H1 (cell line): ENCODE data around the gene KPNA3. TPM values are rescaled to one million over a fixed set of nuclear protein-coding genes. Genes with fewer than 3 reads are reported as not detected.

Source experiments
- CTCF ChIA-PET: fragments of 300-600 bp; sonication (Branson Sonifier 250); formaldehyde crosslinking; loops from one replicate; lab custom pipeline; 2021; ENCODE audit not compliant: partially characterized antibody; lab: Charles Lee
- POLR2A ChIA-PET: fragments of 300-600 bp; sonication (Branson Sonifier 250); formaldehyde crosslinking; loops from one replicate; lab custom pipeline; 2021; ENCODE audit warnings: inconsistent platforms; ENCODE audit not compliant: partially characterized antibody; lab: Charles Lee
- DNase-seq, 2 experiments: peaks; one replicate each; pipeline versions ENCODE4 v3.0.0 to v3.0.0-alpha.2; 2010 to 2022; ENCODE audit warnings: low spot score in 2 of 2, low read depth in 1 of 2, mixed read lengths in 1 of 2
- FAIRE-seq: peaks from 2 replicates; lab custom pipeline; 2011; peaks lifted over from hg19 to GRCh38; lab: Jason Lieb, UNC
- H2AFZ ChIP-seq: 2 replicates; pipeline ENCODE4 v1.8.1; 2012; ENCODE audit warnings: low read length, inconsistent platforms
- H2AK5ac ChIP-seq: 2 replicates; pipeline ENCODE4 v1.6.1; 2013; ENCODE audit warnings: low read depth, low read length
- H2BK120ac ChIP-seq: replicated peaks from 2 replicates; pipeline ENCODE3; 2013; ENCODE audit warnings: low read depth, low read length, inconsistent platforms
- H2BK12ac ChIP-seq: 2 replicates; pipeline ENCODE4 v1.6.1; 2013; ENCODE audit warnings: low read depth, low read length
- H2BK15ac ChIP-seq: 2 replicates; pipeline ENCODE4 v1.6.1; 2013; ENCODE audit warnings: low read length
- H2BK20ac ChIP-seq: 2 replicates; pipeline ENCODE4 v1.6.1; 2013; ENCODE audit warnings: low read length
- H2BK5ac ChIP-seq: 2 replicates; pipeline ENCODE4 v1.6.1; 2013; ENCODE audit warnings: low read depth, low read length
- H3K14ac ChIP-seq: 2 replicates; pipeline ENCODE4 v1.6.1; 2013; ENCODE audit warnings: inconsistent platforms; ENCODE audit not compliant: insufficient read length
- H3K18ac ChIP-seq: 2 replicates; pipeline ENCODE4 v1.6.1; 2013; ENCODE audit warnings: low read length; ENCODE audit errors: extremely low read depth
- H3K23ac ChIP-seq: 2 replicates; pipeline ENCODE4 v1.6.1; 2013; ENCODE audit warnings: inconsistent platforms; ENCODE audit not compliant: insufficient read length
- H3K23me2 ChIP-seq: 2 replicates; pipeline ENCODE4 v1.6.1; 2013; ENCODE audit warnings: low read depth, low read length
- H3K27ac ChIP-seq: 2 replicates; pipeline ENCODE4 v1.6.1; 2011; ENCODE audit warnings: low read depth, low read length, inconsistent platforms
- H3K27me3 ChIP-seq, 4 experiments: replicated peaks in 1 of 4; 1 replicate in 1 of 4; 2 replicates in 3 of 4; pipeline versions ENCODE4 v1.6.1 to v1.8.1; 2011 to 2013; ENCODE audit warnings: low read length in 3 of 4, mild to moderate bottlenecking in 3 of 4, inconsistent platforms in 2 of 4, mixed read lengths in 2 of 4, moderate library complexity in 1 of 4; ENCODE audit not compliant: control insufficient read depth in 3 of 4, insufficient read depth in 3 of 4; ENCODE audit errors: extremely low read depth in 1 of 4
- H3K36me3 ChIP-seq, 4 experiments: 2 replicates each; pipeline versions ENCODE4 v1.6.1 to v1.8.1; 2011 to 2013; ENCODE audit warnings: mild to moderate bottlenecking in 4 of 4, low read length in 3 of 4, moderate library complexity in 2 of 4, control low read depth in 1 of 4, inconsistent platforms in 1 of 4; ENCODE audit not compliant: insufficient read depth in 4 of 4, control insufficient read depth in 2 of 4
- H3K4ac ChIP-seq: replicated peaks from 2 replicates; pipeline ENCODE3; 2013; ENCODE audit warnings: low read length, low read depth, mixed read lengths, inconsistent platforms; ENCODE audit not compliant: insufficient read length
- H3K4me1 ChIP-seq, 4 experiments: replicated peaks in 1 of 4; 1 replicate in 1 of 4; 2 replicates in 3 of 4; pipeline versions ENCODE4 v1.6.1 to v1.8.1; 2011 to 2013; ENCODE audit warnings: low read length in 3 of 4, inconsistent platforms in 2 of 4, mixed read lengths in 1 of 4; ENCODE audit not compliant: insufficient read depth in 4 of 4, control insufficient read depth in 3 of 4
- H3K4me2 ChIP-seq, 2 experiments: 2 replicates each; pipeline versions ENCODE4 v1.6.1 to v1.8.1; 2011 to 2013; ENCODE audit warnings: low read depth in 2 of 2, low read length in 2 of 2, control low read depth in 1 of 2, inconsistent platforms in 1 of 2, mild to moderate bottlenecking in 1 of 2; ENCODE audit not compliant: insufficient read depth in 1 of 2
- H3K4me3 ChIP-seq, 4 experiments: fragments of 200-600, 300-600 bp in 1 of 4; sonication (generic), shearing (Covaris generic), sonication (Bioruptor Twin) in 1 of 4; 2 replicates each; pipeline versions ENCODE4 v1.5.1 to v1.8.1; 2011 to 2016; ENCODE audit warnings: low read length in 4 of 4, low read depth in 3 of 4, control low read depth in 2 of 4, inconsistent platforms in 2 of 4, mild to moderate bottlenecking in 2 of 4, mixed read lengths in 1 of 4, moderate library complexity in 1 of 4; ENCODE audit not compliant: insufficient read depth in 2 of 4; ENCODE audit errors: extremely low read depth in 1 of 4
- H3K56ac ChIP-seq: replicated peaks from 2 replicates; pipeline ENCODE3; 2013; ENCODE audit warnings: low read depth, mild to moderate bottlenecking, mixed read lengths, low read length, inconsistent platforms; ENCODE audit not compliant: insufficient read length
- H3K79me1 ChIP-seq: 2 replicates; pipeline ENCODE4 v1.6.1; 2013; ENCODE audit warnings: low read depth, low read length, control low read depth
- H3K79me2 ChIP-seq, 2 experiments: 2 replicates each; pipeline versions ENCODE4 v1.6.1 to v1.8.1; 2012 to 2013; ENCODE audit warnings: low read length in 2 of 2, mild to moderate bottlenecking in 2 of 2, inconsistent platforms in 1 of 2; ENCODE audit not compliant: insufficient read depth in 2 of 2, control insufficient read depth in 1 of 2
- H3K9ac ChIP-seq, 4 experiments: replicated peaks in 1 of 4; 1 replicate in 1 of 4; 2 replicates in 3 of 4; pipeline versions ENCODE4 v1.6.1 to v1.8.1; 2011 to 2013; ENCODE audit warnings: low read depth in 3 of 4, low read length in 3 of 4, control low read depth in 2 of 4, mild to moderate bottlenecking in 2 of 4, moderate library complexity in 2 of 4, inconsistent platforms in 1 of 4; ENCODE audit errors: extremely low read depth in 1 of 4
- H3K9me3 ChIP-seq, 2 experiments: 2 replicates each; pipeline versions ENCODE4 v1.6.1 to v1.8.1; 2012 to 2013; ENCODE audit warnings: mild to moderate bottlenecking in 2 of 2, moderate library complexity in 2 of 2, control low read depth in 1 of 2, inconsistent platforms in 1 of 2, low read depth in 1 of 2, low read length in 1 of 2, mixed read lengths in 1 of 2; ENCODE audit not compliant: insufficient read depth in 2 of 2
- H4K20me1 ChIP-seq, 2 experiments: replicated peaks in 1 of 2; 2 replicates each; pipeline versions ENCODE3 to v1.8.1; 2011 to 2013; ENCODE audit warnings: inconsistent platforms in 2 of 2, low read length in 2 of 2, mild to moderate bottlenecking in 1 of 2; ENCODE audit not compliant: insufficient read depth in 2 of 2, control insufficient read depth in 1 of 2
- H4K5ac ChIP-seq: 2 replicates; pipeline ENCODE4 v1.6.1; 2013; ENCODE audit warnings: low read length, low read depth, mixed read lengths, inconsistent platforms; ENCODE audit not compliant: insufficient read length
- H4K8ac ChIP-seq: 2 replicates; pipeline ENCODE4 v1.8.0; 2013; ENCODE audit warnings: mild to moderate bottlenecking, moderate library complexity, low read length, inconsistent platforms; ENCODE audit not compliant: insufficient read depth; ENCODE audit errors: extremely low read depth
- H4K91ac ChIP-seq: replicated peaks from 2 replicates; pipeline ENCODE3; 2013; ENCODE audit warnings: low read length, mixed read lengths, inconsistent platforms; ENCODE audit not compliant: insufficient read length
- ASH2L ChIP-seq: fragments of 200-600, 300-600 bp; sonication (generic); IDR thresholded peaks from one replicate; pipeline ENCODE4 v1.7.1; 2017; ENCODE audit warnings: low read length
- BCL11A ChIP-seq, 2 experiments: IDR thresholded peaks; one replicate each; pipeline ENCODE4 v1.6.1; 2011; ENCODE audit warnings: low read depth in 2 of 2, low read length in 2 of 2, mild to moderate bottlenecking in 2 of 2
- CBX5 ChIP-seq: fragments of 300-800, 300-1000 bp; sonication (generic); IDR thresholded peaks from 2 replicates; pipeline ENCODE4 v1.7.1; 2016; ENCODE audit warnings: antibody characterized with exemption, low read length, low read depth
- CBX8 ChIP-seq: fragments of 300-800, 300-1000 bp; sonication (generic); IDR thresholded peaks from 2 replicates; pipeline ENCODE4 v1.7.1; 2016; ENCODE audit warnings: low read depth, low read length, borderline replicate concordance
- GTF2F1 ChIP-seq: IDR thresholded peaks from 2 replicates; pipeline ENCODE4 v1.6.1; 2012; ENCODE audit warnings: low read depth, low read length, improper control_type of control experiment, borderline replicate concordance
- HDAC6 ChIP-seq: IDR thresholded peaks from one replicate; pipeline ENCODE4 v1.7.1; 2012; ENCODE audit warnings: low read depth, mild to moderate bottlenecking, inconsistent platforms, low read length, moderate library complexity
- JUN ChIP-seq: IDR thresholded peaks from 2 replicates; pipeline ENCODE4 v1.6.1; 2011; ENCODE audit warnings: low read depth, mild to moderate bottlenecking, improper control_type of control experiment, low read length
- KDM1A ChIP-seq: fragments of 200-600, 300-600 bp; sonication (generic); IDR thresholded peaks from 2 replicates; pipeline ENCODE4 v1.7.1; 2016; ENCODE audit warnings: mild to moderate bottlenecking, low read length, borderline replicate concordance
- MAX ChIP-seq: IDR thresholded peaks from 2 replicates; pipeline ENCODE4 v1.6.1; 2012; ENCODE audit warnings: inconsistent platforms
- POLR2A ChIP-seq, 2 experiments: IDR thresholded peaks; 1 replicate in 1 of 2; 2 replicates in 1 of 2; pipeline ENCODE4 v1.6.1; 2011; ENCODE audit warnings: low read depth in 2 of 2, low read length in 2 of 2, mild to moderate bottlenecking in 2 of 2; ENCODE audit errors: control extremely low read depth in 1 of 2
- POLR2AphosphoS5 ChIP-seq: IDR thresholded peaks from 2 replicates; pipeline ENCODE4 v1.6.1; 2011; ENCODE audit warnings: low read depth, low read length
- RXRA ChIP-seq: IDR thresholded peaks from 2 replicates; pipeline ENCODE4 v1.6.1; 2011; ENCODE audit warnings: low read depth, mild to moderate bottlenecking, low read length, moderate library complexity; ENCODE audit not compliant: insufficient read depth
- SP2 ChIP-seq: IDR thresholded peaks from 2 replicates; pipeline ENCODE4 v1.6.1; 2012; ENCODE audit warnings: mild to moderate bottlenecking, low read length, inconsistent platforms
- SUZ12 ChIP-seq: fragments of 200-600 bp; sonication (generic); IDR thresholded peaks from 2 replicates; pipeline ENCODE4 v1.6.1; 2012; ENCODE audit warnings: mild to moderate bottlenecking, inconsistent platforms, low read length, moderate library complexity, mixed read lengths
- USF2 ChIP-seq: IDR thresholded peaks from 2 replicates; pipeline ENCODE4 v1.6.1; 2011; ENCODE audit warnings: low read length, improper control_type of control experiment
- WGBS, 2 experiments: shearing (Covaris generic) in 1 of 2; methylation state at CpG; one replicate each; pipeline versions ENCODE4 v1.1.6 to v1.1.7; 2013 to 2015; ENCODE audit warnings: low lambda C conversion rate in 2 of 2, mixed read lengths in 2 of 2, inconsistent platforms in 1 of 2, low coverage in 1 of 2, missing lambda C conversion rate in 1 of 2; ENCODE audit not compliant: insufficient replicate concordance in 2 of 2, insufficient coverage in 1 of 2, insufficient read length in 1 of 2; ENCODE audit errors: extremely low coverage in 1 of 2, missing lambda C conversion rate in 1 of 2; 5-methylcytosine and 5-hydroxymethylcytosine counted together
- polyA plus RNA-seq, 7 experiments: library from polyadenylated mRNA; depleted of rRNA in 3 of 7; stranded (reverse) in 5 of 7; unstranded in 2 of 7; fragments of >200 nt in 5 of 7; fragments of 200-250 nt in 2 of 7; gene quantifications; 1 replicate in 5 of 7; 2 replicates in 1 of 7; 4 replicates in 1 of 7; pipeline versions ENCODE4 v1.2.1 to v1.2.3, GENCODE V29; 2011 to 2013; ENCODE audit warnings: missing spikeins in 2 of 7, mixed read lengths in 2 of 7
- total RNA-seq: library from RNA; stranded (reverse); fragmentation: NEBNext Ultra II Directional; extraction: Animal tissue kit (Norgen Biotek cat#: 25700); gene quantifications from 2 replicates; pipeline ENCODE4 v1.2.1, GENCODE V29; 2021

The KPNA3 gene
- total and polyA plus RNA-seq, 2 of the 8 experiments (the other 6 are each of a cell fraction or from before 2014, with no cell fraction given), result 21.4 to 63.2 TPM

GRCh38 chr13:49827336-49827735 is 34.9 kb upstream of the KPNA3 start:
- H3K27ac ChIP-seq, result no peak overlapping the region
- no peak overlapping the region for H2BK5ac ChIP-seq
- no peak overlapping the region for H4K91ac ChIP-seq
- FAIRE-seq, result no peak
- H3K14ac ChIP-seq, result no peak overlapping the region
- no peak overlapping the region for H2AFZ ChIP-seq
- H3K79me2 ChIP-seq, result no peaks in the 10 kb centered on the region
- H3K36me3 ChIP-seq, result no peaks in the 10 kb centered on the region
- no peak overlapping the region for H3K56ac ChIP-seq
- no peak overlapping the region for H3K4ac ChIP-seq
- H3K23ac ChIP-seq, result no peak overlapping the region
- no peak overlapping the region for H2BK15ac ChIP-seq
- H3K4me3 ChIP-seq, result no peak overlapping the region
- no peak overlapping the region for H2BK12ac ChIP-seq
- no peaks in the 10 kb centered on the region for H3K23me2 ChIP-seq
- no peak overlapping the region for H3K4me2 ChIP-seq
- H3K18ac ChIP-seq, result no peak overlapping the region
- H3K27me3 ChIP-seq, result no peaks in the 10 kb centered on the region
- no peaks in the 10 kb centered on the region for H3K9me3 ChIP-seq
- no peak overlapping the region for H2BK20ac ChIP-seq
- POLR2A ChIA-PET, result no interaction called here
- no peaks in the 10 kb centered on the region for H3K79me1 ChIP-seq
- no peak overlapping the region for H2AK5ac ChIP-seq
- no peaks in the 10 kb centered on the region for H3K4me1 ChIP-seq
- 81% methylated on average over 2 of the region's 2 CpGs; no CpG with 5 or more reads in 1 of the 2 experiments for WGBS, 2 experiments
- CTCF ChIA-PET, result interaction anchor here (0.6 to 1.3 kb wide), 3 partner anchors 42 to 157 kb away, joined by 3 read pairs; no protein-coding TSS in a partner anchor
- H3K9ac ChIP-seq, result no peak overlapping the region
- no peak overlapping the region for H2BK120ac ChIP-seq
- H4K5ac ChIP-seq, result no peak overlapping the region
- H4K8ac ChIP-seq, result no peak overlapping the region
- no peak for DNase-seq
- H4K20me1 ChIP-seq, result no peaks in the 10 kb centered on the region
- no peak for TF ChIP-seq POLR2A (IDR thresholded peaks at IDR 0.05; ENCODE audit: control extremely low read depth in 1 of 2, low read depth in 2 of 2, low read length in 2 of 2)
- no peak for TF ChIP-seq SUZ12
- TF ChIP-seq CBX8, result no peak
- TF ChIP-seq GTF2F1, result no peak
- TF ChIP-seq JUN, result no peak
- TF ChIP-seq MAX, result no peak
- no peak for TF ChIP-seq RXRA
- TF ChIP-seq USF2, result no peak
- TF ChIP-seq HDAC6, result no peak
- TF ChIP-seq BCL11A (IDR thresholded peaks at IDR 0.05; ENCODE audit: low read depth in 2 of 2, low read length in 2 of 2), result no peak
- TF ChIP-seq SP2, result no peak
- no peak for TF ChIP-seq KDM1A
- no peak for TF ChIP-seq POLR2AphosphoS5
- no peak for TF ChIP-seq ASH2L
- TF ChIP-seq CBX5, result no peak
